ENCODE data around the gene CDC23.

- no peak for TF ChIP-seq TARDBP (IDR thresholded peaks at IDR 0.05)
- TF ChIP-seq SUZ12 (IDR thresholded peaks at IDR 0.05), result no peak
- TF ChIP-seq ZNF384 (IDR thresholded peaks at IDR 0.05), result no peak
- TF ChIP-seq FOXK2 (IDR thresholded peaks at IDR 0.05), result no peak
- no peak for TF ChIP-seq FOXM1 (IDR thresholded peaks at IDR 0.05; ENCODE audit: borderline replicate concordance)
- no peak for TF ChIP-seq FOXA1 (IDR thresholded peaks at IDR 0.05)
- TF ChIP-seq SP1 (IDR thresholded peaks at IDR 0.05), result no peak
Measured at GRCh38 chr5:138246334-138246733, 33.2 kb upstream of the CDC23 start.
